H1 (cell line): ENCODE measurements around the gene CPED1. TPM values are rescaled to one million over a fixed set of nuclear protein-coding genes. Genes with fewer than 3 reads are reported as not detected.

Experiments used
- CTCF ChIA-PET: fragments of 300-600 bp; sonication (Branson Sonifier 250); formaldehyde crosslinking; loops from one replicate; lab custom pipeline; 2021; ENCODE audit not compliant: partially characterized antibody; lab: Charles Lee
- POLR2A ChIA-PET: fragments of 300-600 bp; sonication (Branson Sonifier 250); formaldehyde crosslinking; loops from one replicate; lab custom pipeline; 2021; ENCODE audit warnings: inconsistent platforms; ENCODE audit not compliant: partially characterized antibody; lab: Charles Lee
- DNase-seq, 2 experiments: peaks; one replicate each; pipeline versions ENCODE4 v3.0.0 to v3.0.0-alpha.2; 2010 to 2022; ENCODE audit warnings: low spot score in 2 of 2, low read depth in 1 of 2, mixed read lengths in 1 of 2
- FAIRE-seq: peaks from 2 replicates; lab custom pipeline; 2011; peaks lifted over from hg19 to GRCh38; lab: Jason Lieb, UNC
- H2AFZ ChIP-seq: 2 replicates; pipeline ENCODE4 v1.8.1; 2012; ENCODE audit warnings: low read length, inconsistent platforms
- H2AK5ac ChIP-seq: 2 replicates; pipeline ENCODE4 v1.6.1; 2013; ENCODE audit warnings: low read depth, low read length
- H2BK120ac ChIP-seq: replicated peaks from 2 replicates; pipeline ENCODE3; 2013; ENCODE audit warnings: low read depth, low read length, inconsistent platforms
- H2BK12ac ChIP-seq: 2 replicates; pipeline ENCODE4 v1.6.1; 2013; ENCODE audit warnings: low read depth, low read length
- H2BK15ac ChIP-seq: 2 replicates; pipeline ENCODE4 v1.6.1; 2013; ENCODE audit warnings: low read length
- H2BK20ac ChIP-seq: 2 replicates; pipeline ENCODE4 v1.6.1; 2013; ENCODE audit warnings: low read length
- H2BK5ac ChIP-seq: 2 replicates; pipeline ENCODE4 v1.6.1; 2013; ENCODE audit warnings: low read depth, low read length
- H3K14ac ChIP-seq: 2 replicates; pipeline ENCODE4 v1.6.1; 2013; ENCODE audit warnings: inconsistent platforms; ENCODE audit not compliant: insufficient read length
- H3K18ac ChIP-seq: 2 replicates; pipeline ENCODE4 v1.6.1; 2013; ENCODE audit warnings: low read length; ENCODE audit errors: extremely low read depth
- H3K23ac ChIP-seq: 2 replicates; pipeline ENCODE4 v1.6.1; 2013; ENCODE audit warnings: inconsistent platforms; ENCODE audit not compliant: insufficient read length
- H3K23me2 ChIP-seq: 2 replicates; pipeline ENCODE4 v1.6.1; 2013; ENCODE audit warnings: low read depth, low read length
- H3K27ac ChIP-seq: 2 replicates; pipeline ENCODE4 v1.6.1; 2011; ENCODE audit warnings: low read depth, low read length, inconsistent platforms
- H3K27me3 ChIP-seq, 4 experiments: replicated peaks in 1 of 4; 1 replicate in 1 of 4; 2 replicates in 3 of 4; pipeline versions ENCODE4 v1.6.1 to v1.8.1; 2011 to 2013; ENCODE audit warnings: low read length in 3 of 4, mild to moderate bottlenecking in 3 of 4, inconsistent platforms in 2 of 4, mixed read lengths in 2 of 4, moderate library complexity in 1 of 4; ENCODE audit not compliant: control insufficient read depth in 3 of 4, insufficient read depth in 3 of 4; ENCODE audit errors: extremely low read depth in 1 of 4
- H3K36me3 ChIP-seq, 4 experiments: 2 replicates each; pipeline versions ENCODE4 v1.6.1 to v1.8.1; 2011 to 2013; ENCODE audit warnings: mild to moderate bottlenecking in 4 of 4, low read length in 3 of 4, moderate library complexity in 2 of 4, control low read depth in 1 of 4, inconsistent platforms in 1 of 4; ENCODE audit not compliant: insufficient read depth in 4 of 4, control insufficient read depth in 2 of 4
- H3K4ac ChIP-seq: replicated peaks from 2 replicates; pipeline ENCODE3; 2013; ENCODE audit warnings: low read length, low read depth, mixed read lengths, inconsistent platforms; ENCODE audit not compliant: insufficient read length
- H3K4me1 ChIP-seq, 4 experiments: replicated peaks in 1 of 4; 1 replicate in 1 of 4; 2 replicates in 3 of 4; pipeline versions ENCODE4 v1.6.1 to v1.8.1; 2011 to 2013; ENCODE audit warnings: low read length in 3 of 4, inconsistent platforms in 2 of 4, mixed read lengths in 1 of 4; ENCODE audit not compliant: insufficient read depth in 4 of 4, control insufficient read depth in 3 of 4
- H3K4me2 ChIP-seq, 2 experiments: 2 replicates each; pipeline versions ENCODE4 v1.6.1 to v1.8.1; 2011 to 2013; ENCODE audit warnings: low read depth in 2 of 2, low read length in 2 of 2, control low read depth in 1 of 2, inconsistent platforms in 1 of 2, mild to moderate bottlenecking in 1 of 2; ENCODE audit not compliant: insufficient read depth in 1 of 2
- H3K4me3 ChIP-seq, 4 experiments: fragments of 200-600, 300-600 bp in 1 of 4; sonication (generic), shearing (Covaris generic), sonication (Bioruptor Twin) in 1 of 4; 2 replicates each; pipeline versions ENCODE4 v1.5.1 to v1.8.1; 2011 to 2016; ENCODE audit warnings: low read length in 4 of 4, low read depth in 3 of 4, control low read depth in 2 of 4, inconsistent platforms in 2 of 4, mild to moderate bottlenecking in 2 of 4, mixed read lengths in 1 of 4, moderate library complexity in 1 of 4; ENCODE audit not compliant: insufficient read depth in 2 of 4; ENCODE audit errors: extremely low read depth in 1 of 4
- H3K56ac ChIP-seq: replicated peaks from 2 replicates; pipeline ENCODE3; 2013; ENCODE audit warnings: low read depth, mild to moderate bottlenecking, mixed read lengths, low read length, inconsistent platforms; ENCODE audit not compliant: insufficient read length
- H3K79me1 ChIP-seq: 2 replicates; pipeline ENCODE4 v1.6.1; 2013; ENCODE audit warnings: low read depth, low read length, control low read depth
- H3K79me2 ChIP-seq, 2 experiments: 2 replicates each; pipeline versions ENCODE4 v1.6.1 to v1.8.1; 2012 to 2013; ENCODE audit warnings: low read length in 2 of 2, mild to moderate bottlenecking in 2 of 2, inconsistent platforms in 1 of 2; ENCODE audit not compliant: insufficient read depth in 2 of 2, control insufficient read depth in 1 of 2
- H3K9ac ChIP-seq, 4 experiments: replicated peaks in 1 of 4; 1 replicate in 1 of 4; 2 replicates in 3 of 4; pipeline versions ENCODE4 v1.6.1 to v1.8.1; 2011 to 2013; ENCODE audit warnings: low read depth in 3 of 4, low read length in 3 of 4, control low read depth in 2 of 4, mild to moderate bottlenecking in 2 of 4, moderate library complexity in 2 of 4, inconsistent platforms in 1 of 4; ENCODE audit errors: extremely low read depth in 1 of 4
- H3K9me3 ChIP-seq, 2 experiments: 2 replicates each; pipeline versions ENCODE4 v1.6.1 to v1.8.1; 2012 to 2013; ENCODE audit warnings: mild to moderate bottlenecking in 2 of 2, moderate library complexity in 2 of 2, control low read depth in 1 of 2, inconsistent platforms in 1 of 2, low read depth in 1 of 2, low read length in 1 of 2, mixed read lengths in 1 of 2; ENCODE audit not compliant: insufficient read depth in 2 of 2
- H4K20me1 ChIP-seq, 2 experiments: replicated peaks in 1 of 2; 2 replicates each; pipeline versions ENCODE3 to v1.8.1; 2011 to 2013; ENCODE audit warnings: inconsistent platforms in 2 of 2, low read length in 2 of 2, mild to moderate bottlenecking in 1 of 2; ENCODE audit not compliant: insufficient read depth in 2 of 2, control insufficient read depth in 1 of 2
- H4K5ac ChIP-seq: 2 replicates; pipeline ENCODE4 v1.6.1; 2013; ENCODE audit warnings: low read length, low read depth, mixed read lengths, inconsistent platforms; ENCODE audit not compliant: insufficient read length
- H4K8ac ChIP-seq: 2 replicates; pipeline ENCODE4 v1.8.0; 2013; ENCODE audit warnings: mild to moderate bottlenecking, moderate library complexity, low read length, inconsistent platforms; ENCODE audit not compliant: insufficient read depth; ENCODE audit errors: extremely low read depth
- H4K91ac ChIP-seq: replicated peaks from 2 replicates; pipeline ENCODE3; 2013; ENCODE audit warnings: low read length, mixed read lengths, inconsistent platforms; ENCODE audit not compliant: insufficient read length
- ATF3 ChIP-seq: IDR thresholded peaks from 2 replicates; pipeline ENCODE4 v1.6.1; 2011; ENCODE audit warnings: low read depth, mild to moderate bottlenecking, low read length; ENCODE audit not compliant: insufficient read depth
- CBX5 ChIP-seq: fragments of 300-800, 300-1000 bp; sonication (generic); IDR thresholded peaks from 2 replicates; pipeline ENCODE4 v1.7.1; 2016; ENCODE audit warnings: antibody characterized with exemption, low read length, low read depth
- HDAC2 ChIP-seq, 2 experiments: fragments of 300-600 bp in 1 of 2; sonication (generic) in 1 of 2; IDR thresholded peaks; 2 replicates each; pipeline ENCODE4 v1.6.1; 2011 to 2012; ENCODE audit warnings: low read depth in 2 of 2, low read length in 2 of 2, mild to moderate bottlenecking in 2 of 2, moderate library complexity in 2 of 2, borderline replicate concordance in 1 of 2, inconsistent platforms in 1 of 2
- JUN ChIP-seq: IDR thresholded peaks from 2 replicates; pipeline ENCODE4 v1.6.1; 2011; ENCODE audit warnings: low read depth, mild to moderate bottlenecking, improper control_type of control experiment, low read length
- KDM4A ChIP-seq: IDR thresholded peaks from one replicate; pipeline ENCODE4 v1.7.1; 2012; ENCODE audit warnings: low read depth, mild to moderate bottlenecking, moderate library complexity, low read length, inconsistent platforms; ENCODE audit not compliant: severe bottlenecking
- RBBP5 ChIP-seq: IDR thresholded peaks from 2 replicates; pipeline ENCODE4 v1.7.1; 2012; ENCODE audit warnings: low read depth, mild to moderate bottlenecking, inconsistent platforms, low read length, moderate library complexity, borderline replicate concordance
- SIRT6 ChIP-seq: IDR thresholded peaks from one replicate; pipeline ENCODE4 v1.7.1; 2012; ENCODE audit warnings: low read length, inconsistent platforms
- SP2 ChIP-seq: IDR thresholded peaks from 2 replicates; pipeline ENCODE4 v1.6.1; 2012; ENCODE audit warnings: mild to moderate bottlenecking, low read length, inconsistent platforms
- WGBS, 2 experiments: shearing (Covaris generic) in 1 of 2; methylation state at CpG; one replicate each; pipeline versions ENCODE4 v1.1.6 to v1.1.7; 2013 to 2015; ENCODE audit warnings: low lambda C conversion rate in 2 of 2, mixed read lengths in 2 of 2, inconsistent platforms in 1 of 2, low coverage in 1 of 2, missing lambda C conversion rate in 1 of 2; ENCODE audit not compliant: insufficient replicate concordance in 2 of 2, insufficient coverage in 1 of 2, insufficient read length in 1 of 2; ENCODE audit errors: extremely low coverage in 1 of 2, missing lambda C conversion rate in 1 of 2; 5-methylcytosine and 5-hydroxymethylcytosine counted together
- polyA plus RNA-seq, 7 experiments: library from polyadenylated mRNA; depleted of rRNA in 3 of 7; stranded (reverse) in 5 of 7; unstranded in 2 of 7; fragments of >200 nt in 5 of 7; fragments of 200-250 nt in 2 of 7; gene quantifications; 1 replicate in 5 of 7; 2 replicates in 1 of 7; 4 replicates in 1 of 7; pipeline versions ENCODE4 v1.2.1 to v1.2.3, GENCODE V29; 2011 to 2013; ENCODE audit warnings: missing spikeins in 2 of 7, mixed read lengths in 2 of 7
- total RNA-seq: library from RNA; stranded (reverse); fragmentation: NEBNext Ultra II Directional; extraction: Animal tissue kit (Norgen Biotek cat#: 25700); gene quantifications from 2 replicates; pipeline ENCODE4 v1.2.1, GENCODE V29; 2021

CPED1 gene
- total and polyA plus RNA-seq, 2 of the 8 experiments (the other 6 are each of a cell fraction or from before 2014, with no cell fraction given), result 0.08 to 0.39 TPM

GRCh38 chr7:120960714-120961113, 27.8 kb upstream of the CPED1 start:
- H3K9ac ChIP-seq, result no peak overlapping the region
- FAIRE-seq (no peak), DNase-seq (no peak)
- H3K79me1 ChIP-seq, result no peaks in the 10 kb centered on the region
- no peak overlapping the region for H4K91ac ChIP-seq
- H2AFZ ChIP-seq, result no peak overlapping the region
- no peaks in the 10 kb centered on the region for H3K27me3 ChIP-seq
- no peak overlapping the region for H2BK12ac ChIP-seq
- no peak overlapping the region for H2BK20ac ChIP-seq
- WGBS, 2 experiments, result 85% methylated on average over 1 of the region's 1 CpG; no CpG with 5 or more reads in 1 of the 2 experiments
- H3K9me3 ChIP-seq, result no peaks in the 10 kb centered on the region
- no peak overlapping the region for H3K4ac ChIP-seq
- H2AK5ac ChIP-seq, result no peak overlapping the region
- H4K5ac ChIP-seq, result no peak overlapping the region
- no peak overlapping the region for H3K4me3 ChIP-seq
- no peaks in the 10 kb centered on the region; a peak in 1 of 4 replicates for H3K79me2 ChIP-seq
- no peak overlapping the region for H3K27ac ChIP-seq
- H3K23me2 ChIP-seq, result no peaks in the 10 kb centered on the region
- H2BK15ac ChIP-seq, result no peak overlapping the region
- POLR2A ChIA-PET, result interaction anchor here (4.2 kb wide), 1 partner anchor 10 kb away, joined by 17 read pairs; the partner anchor contains the start of gene ING3
- no peaks in the 10 kb centered on the region for H4K20me1 ChIP-seq
- H4K8ac ChIP-seq, result no peak overlapping the region
- H3K23ac ChIP-seq, result no peak overlapping the region
- no peak overlapping the region for H2BK5ac ChIP-seq
- H3K36me3 ChIP-seq, result peaks cover 0 to 13% (median 4%) of the 10 kb centered on the region in 4 experiments; a peak in 5 of 8 replicates
- no peak overlapping the region for H2BK120ac ChIP-seq
- H3K18ac ChIP-seq, result no peak overlapping the region
- H3K4me2 ChIP-seq, result no peak overlapping the region
- no peak overlapping the region for H3K14ac ChIP-seq
- TF ChIP-seq SIRT6, result no peak
- TF ChIP-seq RBBP5, result no peak
- no peak for TF ChIP-seq SP2
- TF ChIP-seq ATF3, result no peak
- TF ChIP-seq JUN, result no peak
- TF ChIP-seq KDM4A, result no peak
- no peak for TF ChIP-seq HDAC2 (IDR thresholded peaks at IDR 0.05; ENCODE audit: borderline replicate concordance in 1 of 2, low read depth in 2 of 2, low read length in 2 of 2)
- no peak for TF ChIP-seq CBX5
- CTCF ChIA-PET, result interaction anchor here (1.0 kb wide), 1 partner anchor 139 kb away, joined by 3 read pairs; no protein-coding TSS in a partner anchor
- no peak overlapping the region for H3K56ac ChIP-seq
- peaks cover 0 to 2% (median 0%) of the 10 kb centered on the region in 4 experiments; a peak in 2 of 7 replicates for H3K4me1 ChIP-seq
